ENCODE measurements around the gene CCNJL.

The CCNJL gene

DNA sequence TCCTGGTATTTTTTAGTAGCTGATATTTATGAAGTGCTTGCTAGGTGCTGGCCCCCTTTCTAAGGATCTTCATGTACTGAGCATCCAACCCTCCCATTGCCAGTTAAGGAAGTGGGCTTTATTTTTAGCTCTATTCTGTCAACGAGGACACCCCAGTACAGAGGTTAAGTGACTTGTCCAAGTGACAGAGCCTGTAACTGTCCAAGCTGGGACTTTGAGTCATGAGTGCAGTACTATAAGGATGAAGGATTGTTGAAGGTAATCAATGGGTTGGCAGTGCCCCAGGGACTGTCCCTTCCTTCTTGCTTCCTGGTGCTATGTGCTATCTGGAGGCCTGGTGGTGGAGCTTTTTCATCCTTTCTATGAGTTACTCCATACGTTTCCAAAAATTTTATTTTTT is 101.0 kb downstream of the CCNJL start:
- DNase-seq: no peak

GRCh38 chr5:160210606-160211005 is 101.8 kb downstream of the CCNJL start:
- DNase-seq: no peak

GRCh38 chr5:160209917-160210316 is 102.4 kb downstream of the CCNJL start:
- no peak for DNase-seq

DNA sequence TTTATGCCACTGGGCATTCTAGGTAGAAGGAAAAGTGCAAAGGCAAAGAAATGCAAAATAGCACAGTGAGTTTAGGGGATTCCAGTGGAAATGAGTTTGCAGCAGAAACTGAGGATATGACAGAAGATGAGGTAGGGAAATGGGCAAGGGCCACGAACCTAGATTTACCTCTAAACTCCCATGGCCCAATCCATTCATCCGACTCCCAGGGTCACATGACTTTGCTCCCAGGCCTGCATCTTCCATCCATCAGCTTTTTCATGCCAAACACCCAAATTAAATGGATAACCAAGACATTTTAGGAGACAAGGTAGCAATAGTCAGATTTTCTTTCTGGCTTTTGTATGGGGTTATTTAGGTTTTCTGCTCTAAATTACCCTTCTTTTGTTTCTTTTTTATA is 105.3 kb downstream of the CCNJL start:
- no peak for DNase-seq

Measured in NCI-H345 (cell line).